Activated CD8-positive, alpha-beta memory T cell treated with anti-CD3 and anti-CD28 coated beads, Interleukin-2, amount 50 U/mL, for 4 hours (primary cell): ENCODE results near the gene FBXO44.
A peak's percentile ranks its signal among the peaks of the same experiment; 100 is the strongest.

Experiments used
- DNase-seq: peaks from one replicate; pipeline ENCODE4 v3.0.0-alpha.2; 2020

FBXO44 gene

GRCh38 chr1:11691928-11692711 is 37.4 kb downstream of the FBXO44 start:
- DNase-seq, result no peak

GRCh38 chr1:11693024-11693590 is 38.4 kb downstream of the FBXO44 start:
- DNase-seq, result peak; percentile 51

GRCh38 chr1:11693917-11694316 is 39.2 kb downstream of the FBXO44 start:
- DNase-seq, result no peak

GRCh38 chr1:11695861-11696260 is 41.2 kb downstream of the FBXO44 start:
- no peak for DNase-seq

- no peak for DNase-seq
These were observed 42.7 kb downstream of the FBXO44 start for GRCh38 chr1:11697188-11697892.

GRCh38 chr1:11697893-11698210 is 43.2 kb downstream of the FBXO44 start:
- no peak for DNase-seq

GRCh38 chr1:11700601-11701467 is 46.2 kb downstream of the FBXO44 start:
- no peak for DNase-seq

- no peak for DNase-seq
These were observed 46.9 kb downstream of the FBXO44 start for GRCh38 chr1:11701551-11701961.

- no peak for DNase-seq
These were observed 47.5 kb downstream of the FBXO44 start for GRCh38 chr1:11701981-11702803.

- no peak for DNase-seq
These were observed 48.9 kb downstream of the FBXO44 start for GRCh38 chr1:11703357-11704193.

GRCh38 chr1:11704194-11704529 is 49.5 kb downstream of the FBXO44 start:
- no peak for DNase-seq

GRCh38 chr1:11704691-11705475 is 50.2 kb downstream of the FBXO44 start:
- no peak for DNase-seq

- no peak for DNase-seq
These were observed 50.9 kb downstream of the FBXO44 start for GRCh38 chr1:11705596-11705995.

- no peak for DNase-seq
These were observed 51.6 kb downstream of the FBXO44 start for GRCh38 chr1:11706292-11706691.

GRCh38 chr1:11707621-11708276 is 53.1 kb downstream of the FBXO44 start:
- no peak for DNase-seq

- DNase-seq, result no peak
These were observed 54.1 kb downstream of the FBXO44 start for GRCh38 chr1:11708554-11709350.

GRCh38 chr1:11711490-11711889 is 56.8 kb downstream of the FBXO44 start:
- no peak for DNase-seq

- no peak for DNase-seq
These were observed 57.6 kb downstream of the FBXO44 start for GRCh38 chr1:11712285-11712684.
